T1000 (cell line): ENCODE measurements around the gene HYAL2.
A peak's percentile ranks its signal among the peaks of the same experiment; 100 is the strongest.

Experiments
- DNase-seq: peaks from one replicate; lab custom pipeline; 2025; ENCODE audit warnings: mixed read lengths; lab: John Stamatoyannopoulos, UW

HYAL2 gene

GRCh38 chr3:50350527-50351322, 28.2 kb upstream of the HYAL2 start, which contains the start of the genes CYB561D2 and NPRL2:
Gene CYB561D2, plus strand, starts transcription at chr3:50350862. Its CDS starts 572 bp downstream, at chr3:50351434.
Gene NPRL2, minus strand, starts transcription at chr3:50350775. Its CDS starts 123 bp downstream, at chr3:50350652.
- DNase-seq: peak; percentile 94

GRCh38 chr3:50350213-50350526, 27.6 kb upstream of the HYAL2 start:
- DNase-seq: no peak

GRCh38 chr3:50347187-50347813, 24.8 kb upstream of the HYAL2 start:
- DNase-seq: peak; percentile 72

GRCh38 chr3:50345586-50346234, 23.2 kb upstream of the HYAL2 start, which contains the start of gene ZMYND10:
Gene ZMYND10, minus strand, starts transcription at chr3:50345732. Its CDS starts 153 bp downstream, at chr3:50345579.
- DNase-seq: peak; percentile 70

GRCh38 chr3:50345008-50345407, 22.5 kb upstream of the HYAL2 start:
- no peak for DNase-seq

GRCh38 chr3:50342813-50343633, 20.5 kb upstream of the HYAL2 start:
- DNase-seq: no peak

- DNase-seq: no peak
Measured at GRCh38 chr3:50341996-50342650, 19.6 kb upstream of the HYAL2 start.

GRCh38 chr3:50341537-50341936, 19.0 kb upstream of the HYAL2 start:
- no peak for DNase-seq

- DNase-seq: no peak
Measured at GRCh38 chr3:50340448-50341329, 18.1 kb upstream of the HYAL2 start, which contains the start of gene RASSF1. Gene RASSF1, minus strand, starts transcription at chr3:50340836. Its CDS starts 31 bp downstream, at chr3:50340805.

- no peak for DNase-seq
Measured at GRCh38 chr3:50340147-50340447, 17.6 kb upstream of the HYAL2 start.

- no peak for DNase-seq
Measured at GRCh38 chr3:50339485-50340146, 17.1 kb upstream of the HYAL2 start.

- DNase-seq: no peak
Measured at GRCh38 chr3:50338965-50339364, 16.4 kb upstream of the HYAL2 start.

- DNase-seq: peak; percentile 98
Measured at GRCh38 chr3:50337175-50337861, 14.8 kb upstream of the HYAL2 start.

- no peak for DNase-seq
Measured at GRCh38 chr3:50336452-50337174, 14.1 kb upstream of the HYAL2 start.

- no peak for DNase-seq
Measured at GRCh38 chr3:50334339-50335075, 12.0 kb upstream of the HYAL2 start.

- no peak for DNase-seq
Measured at GRCh38 chr3:50333744-50334328, 11.3 kb upstream of the HYAL2 start.

- no peak for DNase-seq
Measured at GRCh38 chr3:50331364-50331907, 8.9 kb upstream of the HYAL2 start.
